OCI-LY3 (cell line): ENCODE measurements around the gene TM4SF18.

Experiments used
- CTCF ChIP-seq: fragments of 200-600, 300-600 bp; sonication (generic); IDR thresholded peaks from 2 replicates; pipeline ENCODE4 v1.5.1; 2014; ENCODE audit warnings: antibody characterized with exemption, low read length, low read depth
- EZH2phosphoT487 ChIP-seq: fragments of 200-600 bp; shearing (Covaris generic); IDR thresholded peaks from 2 replicates; pipeline ENCODE4 v1.6.1; 2018; ENCODE audit warnings: antibody characterized with exemption, mixed run types, low read depth

DNA sequence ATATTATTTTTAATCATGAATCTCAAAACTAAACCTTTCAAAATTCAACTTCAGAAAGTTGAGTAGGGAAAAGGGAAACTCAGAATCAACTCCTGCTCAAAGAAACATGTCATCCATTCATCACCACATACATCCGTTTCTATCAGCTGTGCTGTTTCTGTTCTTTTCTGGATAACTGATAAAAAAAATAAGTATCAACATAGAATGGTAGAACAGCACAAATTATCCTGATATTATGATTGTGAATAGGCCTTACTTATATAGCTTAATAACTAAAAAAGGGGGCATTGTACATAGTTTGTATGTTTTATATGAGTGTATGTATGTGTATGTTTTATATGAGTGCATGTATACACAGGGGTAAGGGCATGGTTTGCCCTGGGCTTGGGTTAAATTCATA lies 41.0 kb upstream of the TM4SF18 start:
- no peak for TF ChIP-seq CTCF
- no peak for TF ChIP-seq EZH2phosphoT487
